ENCODE data around the gene ABLIM2. TPM values are rescaled to one million over a fixed set of nuclear protein-coding genes. Genes with fewer than 3 reads are reported as not detected.
A peak's percentile ranks its signal among the peaks of the same experiment; 100 is the strongest.

The ABLIM2 gene
- total RNA-seq, 2 experiments from 2014 or later = 0.32 to 0.54 TPM

DNA sequence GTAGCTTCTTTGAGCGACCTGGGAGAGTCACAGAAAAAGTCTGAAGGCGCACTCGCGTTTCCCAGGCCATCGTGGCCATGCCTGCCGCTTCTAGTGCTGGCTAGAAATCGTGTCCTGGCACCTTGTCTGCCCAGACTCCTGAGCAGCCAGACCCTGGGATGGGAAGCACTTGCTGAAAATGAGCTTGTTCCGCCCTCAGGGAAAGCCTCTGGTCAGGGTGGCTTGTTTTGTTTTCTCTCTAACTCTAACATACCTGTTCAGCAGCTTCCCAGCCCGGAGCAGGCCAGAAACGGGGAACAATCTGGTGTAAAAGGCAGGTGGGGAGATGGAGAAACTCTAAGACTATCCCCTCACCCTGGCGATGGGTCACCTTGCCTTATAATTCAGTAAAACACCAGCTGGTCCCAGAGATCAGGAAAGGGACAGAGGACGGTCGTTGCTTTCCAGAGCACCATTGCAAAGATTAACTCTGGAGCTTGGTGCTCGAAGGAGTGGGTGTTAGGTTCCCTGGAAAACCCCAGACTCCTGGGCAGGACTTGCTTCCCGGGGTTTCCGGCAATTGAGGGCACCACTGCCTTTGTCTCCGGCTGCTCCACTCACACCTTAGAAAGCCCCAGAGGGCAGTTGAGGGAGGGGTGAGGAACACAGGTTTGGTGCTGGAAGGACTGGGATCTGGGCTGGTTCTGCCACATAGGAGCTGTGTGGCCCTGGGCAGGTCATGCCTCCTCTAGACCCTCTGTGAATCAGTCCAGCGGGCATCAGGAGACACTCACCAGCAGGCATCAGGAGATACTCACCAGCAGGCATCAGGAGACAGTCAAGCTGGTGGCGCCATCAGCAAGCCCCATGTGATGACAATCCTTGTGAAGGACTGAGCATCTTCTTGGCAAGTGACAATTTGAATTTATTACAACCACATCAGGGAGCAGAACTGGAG lies 36.0 kb upstream of the ABLIM2 start:
- intact Hi-C loops (cut with micrococcal nuclease) = no loop called here
- Mint-ChIP-seq H3K9me3 (no peaks in the 10 kb centered on the region), H3K4me1 (ENCODE audit: low read depth) (peaks cover 13% of the 10 kb centered on the region), H3K27ac (no peak overlapping the region), H3K36me3 (ENCODE audit: low read depth) (no peaks in the 10 kb centered on the region), H3K4me3 (no peak overlapping the region), H3K27me3 (no peaks in the 10 kb centered on the region)
- ChIA-PET POLR2A (no interaction called here), CTCF (interaction anchor here (4.4 kb wide), 1 partner anchor 18 kb away, joined by 27 read pairs; no protein-coding TSS in a partner anchor)
- ATAC-seq (no peak), DNase-seq (no peak)
- no peak for TF ChIP-seq CTCF (IDR thresholded peaks at IDR 0.05)

DNA sequence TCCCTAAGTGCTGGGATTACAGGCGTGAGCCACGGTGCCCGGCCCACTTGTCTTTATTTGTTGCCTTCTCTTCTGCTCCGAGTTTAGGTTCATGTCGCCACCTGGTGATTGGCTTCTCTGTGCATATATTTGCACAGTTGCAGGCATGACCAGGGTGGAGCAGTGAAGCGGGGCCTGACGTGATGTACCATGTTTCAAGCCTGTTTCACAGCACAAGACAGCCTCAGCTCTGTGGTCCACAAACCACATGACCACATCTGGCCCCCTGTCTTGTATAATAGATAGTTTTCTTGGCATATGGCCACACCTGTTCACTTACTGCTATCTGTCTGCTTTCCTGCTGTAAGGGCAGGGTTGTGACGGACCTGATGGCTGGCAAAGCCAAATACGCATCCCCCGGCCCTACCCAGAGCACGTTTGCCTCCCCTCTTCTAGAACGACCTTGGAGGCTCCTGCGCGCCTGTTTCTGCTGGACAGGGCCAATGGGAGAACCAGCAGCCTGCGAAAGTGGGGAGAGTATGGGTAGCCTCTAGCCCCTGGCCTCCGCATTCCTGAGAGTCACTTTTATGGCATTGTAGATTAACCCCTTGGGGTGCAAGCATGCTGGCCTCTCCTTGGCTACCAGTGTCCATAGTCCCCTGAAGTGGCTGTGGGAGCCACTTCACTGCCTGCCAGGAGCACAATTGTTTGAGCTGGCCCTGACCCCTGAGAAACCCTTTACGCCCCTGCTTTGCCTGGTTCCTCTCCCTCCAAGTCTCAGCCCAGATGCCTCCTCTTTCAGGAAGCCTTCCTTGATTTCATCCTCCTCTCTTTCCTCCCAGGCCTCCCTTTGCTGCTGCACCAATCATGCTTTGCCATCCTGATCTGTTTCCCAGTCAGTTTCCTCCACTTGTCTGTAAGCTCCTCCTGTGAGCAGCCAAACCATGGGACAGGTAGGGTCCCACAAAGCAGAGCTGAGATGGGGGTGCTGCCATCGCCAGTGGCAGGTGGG lies 34.4 kb upstream of the ABLIM2 start:
- no peak overlapping the region for H3K4me3 Mint-ChIP-seq
- ChIA-PET POLR2A (no interaction called here), CTCF (interaction anchor here (0.7 to 4.4 kb wide), 3 partner anchors 17 to 36 kb away, joined by 3 to 27 read pairs (median 4); no protein-coding TSS in a partner anchor)
- intact Hi-C loops (cut with micrococcal nuclease) = no loop called here
- no peaks in the 10 kb centered on the region for H3K36me3 Mint-ChIP-seq (ENCODE audit: low read depth)
- no peaks in the 10 kb centered on the region for H3K27me3 Mint-ChIP-seq
- no peak for TF ChIP-seq CTCF (IDR thresholded peaks at IDR 0.05)
- ATAC-seq (peak; percentile 90), DNase-seq (peak; percentile 69)
- H3K9me3 Mint-ChIP-seq = no peaks in the 10 kb centered on the region
- H3K27ac Mint-ChIP-seq = no peak overlapping the region
- H3K4me1 Mint-ChIP-seq (ENCODE audit: low read depth) = peaks cover 2% of the 10 kb centered on the region

- no peak overlapping the region for H3K4me3 Mint-ChIP-seq
- DNase-seq = no peak
- no peak for ATAC-seq
- CTCF ChIA-PET = interaction anchor here (4.4 kb wide), 1 partner anchor 15 kb away, joined by 27 read pairs; no protein-coding TSS in a partner anchor
- H3K27ac Mint-ChIP-seq = no peak overlapping the region
- H3K9me3 Mint-ChIP-seq = no peaks in the 10 kb centered on the region
- no peaks in the 10 kb centered on the region for H3K36me3 Mint-ChIP-seq (ENCODE audit: low read depth)
- intact Hi-C loops (cut with micrococcal nuclease) = no loop called here
- H3K27me3 Mint-ChIP-seq = no peaks in the 10 kb centered on the region
- H3K4me1 Mint-ChIP-seq (ENCODE audit: low read depth) = peaks cover 2% of the 10 kb centered on the region
- POLR2A ChIA-PET = no interaction called here
- TF ChIP-seq CTCF (IDR thresholded peaks at IDR 0.05) = no peak
These were observed 32.6 kb upstream of the ABLIM2 start for GRCh38 chr4:8191136-8191747.

DNA sequence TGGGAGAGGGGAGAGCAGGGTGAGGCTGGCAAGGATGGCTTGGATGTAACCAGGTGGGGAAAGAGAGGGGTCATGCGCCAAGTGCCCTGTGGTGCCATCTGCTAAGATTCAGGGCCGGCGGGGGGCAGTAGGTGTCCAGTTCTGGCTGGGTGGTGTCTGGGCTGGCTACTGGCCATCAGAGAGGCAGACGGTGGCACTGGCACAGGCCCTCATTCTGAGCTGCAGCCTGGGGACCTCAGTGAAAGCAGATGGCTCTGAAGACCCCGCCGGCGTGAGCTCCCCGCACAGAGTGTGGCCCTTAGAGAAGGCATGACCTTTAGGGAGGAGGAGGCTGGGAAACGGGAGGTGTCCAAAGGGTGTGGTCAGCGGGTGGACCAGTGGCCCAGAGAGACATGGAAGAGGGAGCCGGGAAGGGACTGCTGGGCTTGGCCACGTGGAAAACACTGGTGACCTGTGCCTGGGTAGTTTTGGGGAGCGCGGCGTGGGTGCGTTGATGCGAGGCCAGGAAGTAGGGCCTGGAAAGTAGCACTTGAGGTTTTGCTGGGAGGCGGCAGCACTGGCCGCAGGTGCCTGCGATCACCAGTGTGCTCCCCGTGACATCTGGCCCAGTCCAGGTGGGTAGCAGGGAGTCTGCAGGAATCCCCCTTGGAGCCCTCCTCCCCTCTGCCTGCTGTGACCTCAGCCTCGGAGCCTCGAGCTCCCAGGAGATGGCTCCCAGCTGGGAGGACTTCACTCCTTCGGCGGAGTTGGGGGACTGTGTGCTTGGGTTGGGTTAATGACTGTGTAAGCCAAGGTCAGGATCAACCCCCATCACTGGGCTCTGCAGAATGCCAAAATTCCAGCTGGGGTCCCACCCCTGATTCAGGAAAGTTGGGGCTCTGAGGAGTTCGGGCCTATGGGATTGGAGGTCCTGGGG lies 31.2 kb upstream of the ABLIM2 start:
- no peaks in the 10 kb centered on the region for H3K36me3 Mint-ChIP-seq (ENCODE audit: low read depth)
- H3K4me3 Mint-ChIP-seq = no peak overlapping the region
- ChIA-PET CTCF (interaction anchor here (1.2 kb wide), 1 partner anchor 13 kb away, joined by 7 read pairs; no protein-coding TSS in a partner anchor), POLR2A (no interaction called here)
- TF ChIP-seq CTCF (IDR thresholded peaks at IDR 0.05) = no peak
- no peak overlapping the region for H3K27ac Mint-ChIP-seq
- DNase-seq (no peak), ATAC-seq (no peak)
- no peaks in the 10 kb centered on the region for H3K27me3 Mint-ChIP-seq
- no peaks in the 10 kb centered on the region for H3K9me3 Mint-ChIP-seq
- intact Hi-C loops (cut with micrococcal nuclease) = no loop called here
- H3K4me1 Mint-ChIP-seq (ENCODE audit: low read depth) = peaks cover 2% of the 10 kb centered on the region

Data from activated CD8-positive, alpha-beta T cell treated with anti-CD3 and anti-CD28 coated beads for 36 hours (primary cell).